K562 (cell line): Measurements from ENCODE around the gene PIMREG. TPM values are rescaled to one million over a fixed set of nuclear protein-coding genes. Genes with fewer than 3 reads are reported as not detected.

Experiments used
- ATAC-seq: fragments of 200-7000 bp; cut with Tn5 transposase; 3 replicates; pipeline ENCODE4 v1.9.1; 2020; ENCODE audit warnings: moderate library complexity
- BruUV-seq: library from RNA; stranded (reverse); fragments of 400-500 nt; replicated peaks from 2 replicates; lab custom pipeline; 2021; lab: Mats Ljungman, UMichigan
- CTCF ChIA-PET: fragments of 300-600 bp; formaldehyde crosslinking; extraction: SDS; loops from one replicate; lab custom pipeline; 2021; ENCODE audit warnings: low intra/inter-chr PET ratio; lab: Yijun Ruan, JAX
- POLR2A ChIA-PET: fragments of 300-600, 350-650 bp; sonication (Branson Sonifier 250); formaldehyde crosslinking; extraction: SDS; loops from one replicate; lab custom pipeline; 2021; ENCODE audit warnings: antibody characterized with exemption, inconsistent platforms; lab: Yijun Ruan, JAX
- DNase-seq, 4 experiments: peaks; one replicate each; pipeline versions ENCODE4 v3.0.0 to v3.0.0-alpha.2; 2011 to 2018; ENCODE audit warnings: low spot score in 3 of 4, mixed read lengths in 3 of 4; ENCODE audit errors: extremely low read depth in 1 of 4
- FAIRE-seq: peaks from 2 replicates; lab custom pipeline; 2011; peaks lifted over from hg19 to GRCh38; lab: Jason Lieb, UNC
- H2AFZ ChIP-seq: 2 replicates; pipeline ENCODE4 v1.6.0; 2011; ENCODE audit warnings: low read depth, low read length, control low read depth, inconsistent platforms
- H3K27ac ChIP-seq: fragments of 200-600 bp; 3 replicates; pipeline ENCODE4 v1.8.0; 2011; ENCODE audit warnings: low read depth, mild to moderate bottlenecking, control low read depth, inconsistent platforms, low read length, moderate library complexity, mixed read lengths; ENCODE audit errors: extremely low read depth
- H3K27me3 ChIP-seq, 2 experiments: fragments of 300-600 bp in 1 of 2; 2 replicates in 1 of 2; 3 replicates in 1 of 2; pipeline versions ENCODE4 v1.6.0 to v1.8.0; 2011; ENCODE audit warnings: inconsistent platforms in 2 of 2, low read length in 2 of 2, mild to moderate bottlenecking in 1 of 2, mixed read lengths in 1 of 2, moderate library complexity in 1 of 2; ENCODE audit not compliant: control insufficient read depth in 2 of 2, insufficient read depth in 2 of 2
- H3K36me3 ChIP-seq: fragments of 300-600 bp; 3 replicates; pipeline ENCODE4 v1.8.0; 2011; ENCODE audit warnings: mild to moderate bottlenecking, low read length, inconsistent platforms; ENCODE audit not compliant: control insufficient read depth, insufficient read depth
- H3K4me1 ChIP-seq, 2 experiments: fragments of 200-600 bp in 1 of 2; replicated peaks in 1 of 2; 2 replicates in 1 of 2; 3 replicates in 1 of 2; pipeline versions ENCODE4 v1.5.1 to v1.8.0; 2011; ENCODE audit warnings: inconsistent platforms in 2 of 2, low read length in 2 of 2, mild to moderate bottlenecking in 1 of 2, mixed read lengths in 1 of 2, moderate library complexity in 1 of 2; ENCODE audit not compliant: control insufficient read depth in 2 of 2, insufficient read depth in 2 of 2
- H3K4me2 ChIP-seq: 2 replicates; pipeline ENCODE4 v1.6.1; 2011; ENCODE audit warnings: low read length, control low read depth, inconsistent platforms, mixed read lengths; ENCODE audit not compliant: insufficient read depth
- H3K4me3 ChIP-seq: fragments of 200-600 bp; sonication (generic), shearing (Covaris generic); 2 replicates; pipeline ENCODE4 v1.5.1; 2016; ENCODE audit warnings: control low read depth, inconsistent platforms
- H3K79me2 ChIP-seq: fragments of 200-600 bp; 3 replicates; pipeline ENCODE4 v1.8.0; 2011; ENCODE audit warnings: low read length, inconsistent platforms; ENCODE audit not compliant: control insufficient read depth, insufficient read depth
- H3K9ac ChIP-seq, 2 experiments: 2 replicates each; pipeline versions ENCODE4 v1.6.0 to v1.6.1; 2011; ENCODE audit warnings: low read depth in 2 of 2, low read length in 2 of 2, control low read depth in 1 of 2, inconsistent platforms in 1 of 2, mild to moderate bottlenecking in 1 of 2, mixed read lengths in 1 of 2; ENCODE audit not compliant: insufficient read depth in 1 of 2
- H3K9me1 ChIP-seq: one replicate; pipeline ENCODE4 v1.6.0; 2011; ENCODE audit warnings: inconsistent platforms, mild to moderate bottlenecking, low read length, moderate library complexity; ENCODE audit not compliant: control insufficient read depth, insufficient read depth
- H3K9me3 ChIP-seq: replicated peaks from 2 replicates; pipeline ENCODE4 v1.5.1; 2011; ENCODE audit warnings: low read depth, low read length, inconsistent platforms; ENCODE audit not compliant: control insufficient read depth, insufficient read depth
- H4K20me1 ChIP-seq: replicated peaks from 2 replicates; pipeline ENCODE4 v1.6.1; 2011; ENCODE audit warnings: low read length, inconsistent platforms, mixed read lengths; ENCODE audit not compliant: control insufficient read depth, insufficient read depth
- MLLT1 ChIP-seq, 2 experiments: fragments of 450-650 bp; IDR thresholded peaks; 2 replicates each; pipeline ENCODE4 v1.6.1; 2016
- TFAP4 ChIP-seq: sonication (generic); formaldehyde crosslinking; IDR thresholded peaks from 2 replicates; pipeline ENCODE4 v1.8.0; 2022; ENCODE audit warnings: missing genetic modification reagents, mild to moderate bottlenecking, moderate library complexity, borderline replicate concordance
- ZFP36 ChIP-seq: fragments of 150-350 bp; IDR thresholded peaks from 2 replicates; pipeline ENCODE4 v1.6.1; 2018; ENCODE audit warnings: low read length, low read depth; ENCODE audit not compliant: partially characterized antibody
- ZNF507 ChIP-seq: conservative IDR thresholded peaks from 2 replicates; pipeline ENCODE4 v1.6.1; 2017; ENCODE audit warnings: missing genetic modification characterization, missing compliant biosample characterization
- WGBS: fragments of 100-300 bp; shearing (Covaris generic); methylation state at CpG from one replicate; pipeline ENCODE4 v1.1.6; 2016; ENCODE audit warnings: low coverage, mixed read lengths; ENCODE audit not compliant: insufficient coverage; ENCODE audit errors: missing lambda C conversion rate; 5-methylcytosine and 5-hydroxymethylcytosine counted together
- in situ Hi-C: fragments of 300-500 bp; cut with MboI; formaldehyde crosslinking; loops from 4 replicates; pipeline ENCODE4 v1.15.0; 2018; ENCODE audit warnings: inconsistent platforms, mixed read lengths
- intact Hi-C: fragments of 100-400 bp; cut with micrococcal nuclease; formaldehyde crosslinking; loops from 2 replicates; pipeline ENCODE4 v1.14.2; 2022
- polyA plus RNA-seq, 8 experiments: library from polyadenylated mRNA; depleted of rRNA in 4 of 8; stranded (reverse) in 5 of 8; unstranded in 3 of 8; fragments of >200 nt; fragmentation: Nextera tagmentation in 2 of 8; fragmentation: Illumina TruSeq in 1 of 8; extraction: Ambion mirVana in 2 of 8; extraction: Trizol in 1 of 8; gene quantifications; 2 replicates each; pipeline versions ENCODE4 v1.2.1 to v1.2.3, GENCODE V29; 2011 to 2014; ENCODE audit warnings: inconsistent platforms in 1 of 8, missing spikeins in 1 of 8
- total RNA-seq, 7 experiments: library from RNA; depleted of rRNA in 6 of 7; stranded (reverse); fragments of >200 nt in 6 of 7; fragmentation: Illumina TruSeq in 2 of 7; extraction: Trizol in 2 of 7; gene quantifications; 2 replicates each; pipeline versions ENCODE4 v1.2.1 to v1.2.3, GENCODE V29; 2011 to 2021; ENCODE audit warnings: low replicate concordance in 1 of 7

The PIMREG gene
- total and polyA plus RNA-seq, 9 of the 15 experiments (the other 6 are each of a cell fraction or from before 2014, with no cell fraction given) = 1.1 to 16.7 (median 9.4) TPM

GRCh38 chr17:6454495-6455320 is 10.5 kb downstream of the PIMREG start:
- ATAC-seq (no peak), DNase-seq (no peak), FAIRE-seq (no peak)
- H4K20me1 ChIP-seq = no peaks in the 10 kb centered on the region
- H3K79me2 ChIP-seq = no peaks in the 10 kb centered on the region
- H3K4me3 ChIP-seq = no peak overlapping the region
- H3K27me3 ChIP-seq = no peaks in the 10 kb centered on the region
- H3K27ac ChIP-seq = no peak overlapping the region
- intact Hi-C loops (loop anchor here (10.0 kb wide), 1 partner anchor 190 kb away; the partner anchor contains the start of genes KIAA0753 and TXNDC17), in situ Hi-C loops (no loop called here)
- no peak overlapping the region for H2AFZ ChIP-seq
- H3K4me2 ChIP-seq = no peak overlapping the region
- ChIA-PET CTCF (interaction anchor here (0.6 kb wide), 1 partner anchor 44 kb away, joined by 3 read pairs; no protein-coding TSS in a partner anchor), POLR2A (interaction anchor here (0.6 kb wide), 1 partner anchor 342 kb away, joined by 4 read pairs; no protein-coding TSS in a partner anchor)
- H3K36me3 ChIP-seq = no peaks in the 10 kb centered on the region
- WGBS = 39% methylated on average over 12 of the region's 35 CpGs
- no peak for TF ChIP-seq ZNF507 (tag)
- peak; percentile 69 for TF ChIP-seq ZFP36
- TF ChIP-seq TFAP4 (CRISPR knock-in tag) = peak; percentile 44; the same call in 1 of the 2 replicates
- no peak for TF ChIP-seq MLLT1 (IDR thresholded peaks at IDR 0.05)
- H3K9me1 ChIP-seq = no peaks in the 10 kb centered on the region
- H3K9ac ChIP-seq = peak overlapping the region in 1 of 2 experiments; percentile 9; a peak in 1 of 4 replicates
- BruUV-seq = no TSS peak
- H3K9me3 ChIP-seq = no peaks in the 10 kb centered on the region
- peaks cover 24 to 37% of the 10 kb centered on the region in 2 experiments for H3K4me1 ChIP-seq
